ENCODE measurements around the gene OGA. TPM values are rescaled to one million over a fixed set of nuclear protein-coding genes. Genes with fewer than 3 reads are reported as not detected.
A peak's percentile ranks its signal among the peaks of the same experiment; 100 is the strongest.

The OGA gene
- total RNA-seq, 1 donor from 2014 or later, result 275 TPM

GRCh38 chr10:101828766-101829551 is 10.7 kb upstream of the OGA start:
- Histone ChIP-seq H3K79me2 (ENCODE audit: low read depth) (no peaks in the 10 kb centered on the region), H3K27me3 (no peaks in the 10 kb centered on the region), H3K27ac (no peak overlapping the region), H2AFZ (replicated peaks) (no peak overlapping the region), H3K4me1 (peaks cover 15% of the 10 kb centered on the region), H3K9ac (no peak overlapping the region), H3F3A (ENCODE audit: low read depth) (peaks cover 29% of the 10 kb centered on the region), H3K4me2 (peak overlapping the region; percentile 78), H3K36me3 (no peaks in the 10 kb centered on the region), H3K4me3 (peak overlapping the region; percentile 50), H3K9me3 (ENCODE audit: low read depth) (no peaks in the 10 kb centered on the region), H4K20me1 (ENCODE audit: low read depth) (peaks cover 23% of the 10 kb centered on the region)
- no peak overlapping the region for H3K27ac Mint-ChIP-seq
- peaks cover 11% of the 10 kb centered on the region for H3K27me3 Mint-ChIP-seq (ENCODE audit: insufficient read depth, low read depth)
- peaks cover 22% of the 10 kb centered on the region for H3K4me1 Mint-ChIP-seq
- TF ChIP-seq EZH2phosphoT487 (IDR thresholded peaks at IDR 0.05) (no peak), EZH2 (IDR thresholded peaks at IDR 0.05) (no peak), CTCF (IDR thresholded peaks at IDR 0.05) (no peak)
- H3K9me3 Mint-ChIP-seq, result no peaks in the 10 kb centered on the region
- H3K4me3 Mint-ChIP-seq, result no peak overlapping the region
- H3K36me3 Mint-ChIP-seq, result no peaks in the 10 kb centered on the region
- DNase-seq (ENCODE audit: low spot score), result no peak

GRCh38 chr10:101827919-101828600 is 9.8 kb upstream of the OGA start:
- H3K9ac ChIP-seq, result no peak overlapping the region
- H3K4me1 ChIP-seq, result peaks cover 15% of the 10 kb centered on the region
- Mint-ChIP-seq H3K27ac (peak overlapping the region; percentile 57), H3K27me3 (ENCODE audit: insufficient read depth, low read depth) (peaks cover 11% of the 10 kb centered on the region), H3K4me1 (peaks cover 22% of the 10 kb centered on the region), H3K4me3 (peak overlapping the region; percentile 52), H3K9me3 (no peaks in the 10 kb centered on the region), H3K36me3 (no peaks in the 10 kb centered on the region)
- H3K27me3 ChIP-seq, result no peaks in the 10 kb centered on the region
- peaks cover 29% of the 10 kb centered on the region for H3F3A ChIP-seq (ENCODE audit: low read depth)
- H3K36me3 ChIP-seq, result no peaks in the 10 kb centered on the region
- H4K20me1 ChIP-seq (ENCODE audit: low read depth), result peaks cover 23% of the 10 kb centered on the region
- no peak overlapping the region for H3K27ac ChIP-seq
- H2AFZ ChIP-seq (replicated peaks), result no peak overlapping the region
- DNase-seq (ENCODE audit: low spot score), result no peak
- no peaks in the 10 kb centered on the region for H3K9me3 ChIP-seq (ENCODE audit: low read depth)
- H3K4me3 ChIP-seq, result no peak overlapping the region
- H3K79me2 ChIP-seq (ENCODE audit: low read depth), result no peaks in the 10 kb centered on the region
- no peak overlapping the region for H3K4me2 ChIP-seq
- no peak for TF ChIP-seq EZH2phosphoT487 (IDR thresholded peaks at IDR 0.05)
- no peak for TF ChIP-seq CTCF (IDR thresholded peaks at IDR 0.05)
- no peak for TF ChIP-seq EZH2 (IDR thresholded peaks at IDR 0.05)

- no peak overlapping the region for H3K27ac ChIP-seq
- no peak for DNase-seq (ENCODE audit: low spot score)
- H3K4me3 ChIP-seq, result no peak overlapping the region
- no peak for TF ChIP-seq CTCF (IDR thresholded peaks at IDR 0.05)
- no peak for TF ChIP-seq EZH2phosphoT487 (IDR thresholded peaks at IDR 0.05)
- TF ChIP-seq EZH2 (IDR thresholded peaks at IDR 0.05), result no peak
- H3K27me3 Mint-ChIP-seq (ENCODE audit: insufficient read depth, low read depth), result peaks cover 13% of the 10 kb centered on the region
- peaks cover 29% of the 10 kb centered on the region for H3F3A ChIP-seq (ENCODE audit: low read depth)
- H3K4me2 ChIP-seq, result no peak overlapping the region
- H3K79me2 ChIP-seq (ENCODE audit: low read depth), result no peaks in the 10 kb centered on the region
- no peak overlapping the region for H3K27ac Mint-ChIP-seq
- H4K20me1 ChIP-seq (ENCODE audit: low read depth), result peaks cover 23% of the 10 kb centered on the region
- H3K4me3 Mint-ChIP-seq, result no peak overlapping the region
- no peaks in the 10 kb centered on the region for H3K9me3 Mint-ChIP-seq
- no peaks in the 10 kb centered on the region for H3K36me3 ChIP-seq
- H3K36me3 Mint-ChIP-seq, result no peaks in the 10 kb centered on the region
- H3K9ac ChIP-seq, result no peak overlapping the region
- no peak overlapping the region for H2AFZ ChIP-seq (replicated peaks)
- H3K9me3 ChIP-seq (ENCODE audit: low read depth), result no peaks in the 10 kb centered on the region
- peaks cover 15% of the 10 kb centered on the region for H3K4me1 ChIP-seq
- H3K4me1 Mint-ChIP-seq, result peaks cover 21% of the 10 kb centered on the region
- H3K27me3 ChIP-seq, result no peaks in the 10 kb centered on the region
Observed at GRCh38 chr10:101826852-101827434, 8.7 kb upstream of the OGA start.

All from neural progenitor cell (in vitro differentiated cells).